Kidney (tissue), 14 donors: ENCODE measurements around the gene PANK2. TPM values are rescaled to one million over a fixed set of nuclear protein-coding genes. Genes with fewer than 3 reads are reported as not detected.
"Not testable (repeated sequence)": the region's sequence is repeated elsewhere in the genome, so short reads cannot be mapped to it uniquely, and the experiment has no call there.

Experiments
- DNase-seq, 5 donors: peaks; one replicate each; pipeline ENCODE4 v3.0.0-alpha.2; 2013 to 2020
- FAIRE-seq: peaks from 2 replicates; lab custom pipeline; 2012; peaks lifted over from hg19 to GRCh38; lab: Jason Lieb, UNC
- H3K27ac ChIP-seq, 2 donors: one replicate each; pipeline ENCODE4 v1.7.0; 2013; ENCODE audit warnings: low read depth in 2 of 2, low read length in 2 of 2, inconsistent platforms in 1 of 2
- H3K27me3 ChIP-seq: one replicate; pipeline ENCODE4 v1.7.1; 2013; ENCODE audit warnings: low read length, inconsistent platforms; ENCODE audit not compliant: control insufficient read depth, insufficient read depth
- H3K36me3 ChIP-seq, 3 donors: one replicate each; pipeline versions ENCODE4 v1.7.0 to v1.7.1; 2013; ENCODE audit warnings: low read length in 3 of 3, control low read depth in 1 of 3, inconsistent platforms in 1 of 3; ENCODE audit not compliant: insufficient read depth in 3 of 3, control insufficient read depth in 2 of 3
- H3K4me1 ChIP-seq, 3 donors: one replicate each; pipeline versions ENCODE4 v1.7.0 to v1.7.1; 2013; ENCODE audit warnings: low read length in 3 of 3, inconsistent platforms in 1 of 3, low read depth in 1 of 3; ENCODE audit not compliant: control insufficient read depth in 2 of 3, insufficient read depth in 2 of 3
- H3K4me3 ChIP-seq, 3 donors: one replicate each; pipeline versions ENCODE4 v1.7.0 to v1.8.1; 2013; ENCODE audit warnings: low read length in 3 of 3, control low read depth in 1 of 3, inconsistent platforms in 1 of 3
- H3K9ac ChIP-seq, 3 donors: one replicate each; pipeline versions ENCODE4 v1.7.0 to v1.7.1; 2013; ENCODE audit warnings: low read length in 3 of 3, control low read depth in 1 of 3, inconsistent platforms in 1 of 3
- H3K9me3 ChIP-seq, 3 donors: one replicate each; pipeline versions ENCODE4 v1.7.0 to v1.7.1; 2013; ENCODE audit warnings: low read length in 3 of 3, control low read depth in 1 of 3, inconsistent platforms in 1 of 3; ENCODE audit not compliant: control insufficient read depth in 2 of 3, insufficient read depth in 1 of 3
- CTCF ChIP-seq: IDR thresholded peaks from 3 replicates; pipeline ENCODE4 v1.5.1; 2012; ENCODE audit warnings: mild to moderate bottlenecking, moderate library complexity, borderline replicate concordance; ENCODE audit not compliant: insufficient read depth; ENCODE audit errors: extremely low read depth
- intact Hi-C: fragments of 100-400 bp; cut with DNase I; formaldehyde crosslinking; loops from one replicate; pipeline ENCODE4 v1.11.1; 2022
- polyA plus RNA-seq: library from polyadenylated mRNA; stranded (reverse); fragments of 350-450 nt; fragmentation: Illumina TruSeq; extraction: RNeasy Lipid Tissue Mini Kit (QIAGEN cat#74804); gene quantifications from one replicate; pipeline ENCODE4 v1.2.3, GENCODE V29; 2014; ENCODE audit warnings: low read depth, low replicate concordance; ENCODE audit not compliant: insufficient read depth
- total RNA-seq: library from RNA; stranded (reverse); fragmentation: NEBNext Ultra II Directional; extraction: Animal tissue kit (Norgen Biotek cat#: 25700); gene quantifications from one replicate; pipeline ENCODE4 v1.2.1, GENCODE V29; 2021
- donor health status: control.
- donor health status: control.
- donor health status: control.
- donor health status: control.
- donor health status: control.
- donor health status: DM: yes; HTN: yes; CAD: no.
- donor health status: Normal renal cell carcinoma (clear cell type).

The PANK2 gene
- total and polyA plus RNA-seq, 2 donors from 2014 or later, result 26.8 to 44.9 TPM

GRCh38 chr20:3902446-3902845, 13.3 kb downstream of the PANK2 start:
- no peak overlapping the region for H3K9ac ChIP-seq
- H3K27ac ChIP-seq, result no peak overlapping the region
- FAIRE-seq (no peak), DNase-seq (no peak)
- no peak for TF ChIP-seq CTCF
- no peak overlapping the region for H3K4me3 ChIP-seq
- no peaks in the 10 kb centered on the region for H3K27me3 ChIP-seq
- peaks cover 0 to 7% (median 2%) of the 10 kb centered on the region in 3 donors for H3K4me1 ChIP-seq
- no peaks in the 10 kb centered on the region for H3K36me3 ChIP-seq
- intact Hi-C loops, result no loop called here
- no peaks in the 10 kb centered on the region for H3K9me3 ChIP-seq

GRCh38 chr20:3904224-3904623, 15.0 kb downstream of the PANK2 start:
- Histone ChIP-seq H3K9ac (no peak overlapping the region), H3K4me3 (no peak overlapping the region), H3K27me3 (no peaks in the 10 kb centered on the region), H3K27ac (no peak overlapping the region), H3K36me3 (peaks cover under 1 to 10% (median 8%) of the 10 kb centered on the region in 3 donors), H3K9me3 (no peaks in the 10 kb centered on the region), H3K4me1 (peaks cover 0 to 5% (median 2%) of the 10 kb centered on the region in 3 donors)
- TF ChIP-seq CTCF, result no peak
- FAIRE-seq, result no peak
- no peak for DNase-seq
- intact Hi-C loops, result no loop called here

GRCh38 chr20:3904857-3905256, 15.7 kb downstream of the PANK2 start:
- intact Hi-C loops, result no loop called here
- DNase-seq, result no peak
- TF ChIP-seq CTCF, result no peak
- H3K4me1 ChIP-seq, result peaks cover 0 to 5% (median 2%) of the 10 kb centered on the region in 3 donors
- no peak overlapping the region for H3K27ac ChIP-seq
- no peak overlapping the region for H3K4me3 ChIP-seq
- no peak for FAIRE-seq
- no peak overlapping the region for H3K9ac ChIP-seq
- no peaks in the 10 kb centered on the region for H3K9me3 ChIP-seq
- H3K36me3 ChIP-seq, result peaks cover 2 to 10% (median 8%) of the 10 kb centered on the region in 3 donors
- H3K27me3 ChIP-seq, result no peaks in the 10 kb centered on the region

- peaks cover 7 to 25% (median 11%) of the 10 kb centered on the region in 3 donors for H3K36me3 ChIP-seq
- H3K27me3 ChIP-seq, H3K27ac ChIP-seq, intact Hi-C loops, H3K4me1 ChIP-seq, FAIRE-seq, H3K4me3 ChIP-seq, DNase-seq, H3K9ac ChIP-seq, H3K9me3 ChIP-seq: not testable (repeated sequence)
These were observed 17.8 kb downstream of the PANK2 start for GRCh38 chr20:3906744-3907721.
